ENCODE results near the gene RFX4. TPM values are rescaled to one million over a fixed set of nuclear protein-coding genes. Genes with fewer than 3 reads are reported as not detected.
A peak's percentile ranks its signal among the peaks of the same experiment; 100 is the strongest.

Gene RFX4
- total RNA-seq, 6 experiments from 2014 or later, result not detected

- TF ChIP-seq, protein P1, sequence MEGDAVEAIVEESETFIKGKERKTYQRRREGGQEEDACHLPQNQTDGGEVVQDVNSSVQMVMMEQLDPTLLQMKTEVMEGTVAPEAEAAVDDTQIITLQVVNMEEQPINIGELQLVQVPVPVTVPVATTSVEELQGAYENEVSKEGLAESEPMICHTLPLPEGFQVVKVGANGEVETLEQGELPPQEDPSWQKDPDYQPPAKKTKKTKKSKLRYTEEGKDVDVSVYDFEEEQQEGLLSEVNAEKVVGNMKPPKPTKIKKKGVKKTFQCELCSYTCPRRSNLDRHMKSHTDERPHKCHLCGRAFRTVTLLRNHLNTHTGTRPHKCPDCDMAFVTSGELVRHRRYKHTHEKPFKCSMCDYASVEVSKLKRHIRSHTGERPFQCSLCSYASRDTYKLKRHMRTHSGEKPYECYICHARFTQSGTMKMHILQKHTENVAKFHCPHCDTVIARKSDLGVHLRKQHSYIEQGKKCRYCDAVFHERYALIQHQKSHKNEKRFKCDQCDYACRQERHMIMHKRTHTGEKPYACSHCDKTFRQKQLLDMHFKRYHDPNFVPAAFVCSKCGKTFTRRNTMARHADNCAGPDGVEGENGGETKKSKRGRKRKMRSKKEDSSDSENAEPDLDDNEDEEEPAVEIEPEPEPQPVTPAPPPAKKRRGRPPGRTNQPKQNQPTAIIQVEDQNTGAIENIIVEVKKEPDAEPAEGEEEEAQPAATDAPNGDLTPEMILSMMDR (IDR thresholded peaks at IDR 0.05), result no peak
- peak overlapping the region; percentile 82 for H3K4me3 Mint-ChIP-seq
These were observed 200.7 kb downstream of the RFX4 start for GRCh38 chr12:106783515-106783914.

DNA sequence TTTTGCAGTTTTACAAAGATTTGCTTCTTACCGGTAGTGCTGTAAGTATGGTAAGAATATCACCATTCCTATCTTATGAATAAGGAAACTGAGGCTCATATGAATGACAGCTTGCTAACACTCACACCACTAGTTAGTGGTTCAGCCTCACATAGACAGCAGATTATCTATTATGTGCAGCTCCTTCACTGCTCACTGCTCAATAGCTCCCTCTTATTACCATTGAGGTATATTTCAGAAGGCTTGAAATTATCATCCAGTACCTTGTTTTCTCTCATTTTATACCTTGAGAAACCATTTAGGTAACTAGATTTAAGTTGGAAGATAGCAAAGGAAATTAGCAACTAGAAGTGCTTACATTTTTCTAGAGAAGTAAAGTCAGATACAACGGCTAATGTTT lies 207.2 kb downstream of the RFX4 start:
- H3K4me1 Mint-ChIP-seq (ENCODE audit: low read depth), result peaks cover 17% of the 10 kb centered on the region
- H3K36me3 Mint-ChIP-seq (ENCODE audit: low read depth), result peaks cover 51% of the 10 kb centered on the region
- no peak overlapping the region for H3K4me3 Mint-ChIP-seq
- DNase-seq, result no peak
- TF ChIP-seq, protein P1 (IDR thresholded peaks at IDR 0.05), result no peak
- no peaks in the 10 kb centered on the region for H3K27me3 Mint-ChIP-seq (ENCODE audit: insufficient read depth)
- H3K27ac Mint-ChIP-seq, result no peak overlapping the region
- peaks cover 8% of the 10 kb centered on the region; the same call in 1 of the 2 replicates for H3K9me3 Mint-ChIP-seq

More at GRCh38 chr12:106783515-106783914, 200.7 kb downstream of the RFX4 start:
- H3K27ac Mint-ChIP-seq, result peak overlapping the region; percentile 67
- H3K27me3 Mint-ChIP-seq (ENCODE audit: insufficient read depth), result no peaks in the 10 kb centered on the region
- peaks cover 35% of the 10 kb centered on the region for H3K4me1 Mint-ChIP-seq (ENCODE audit: low read depth)
- peaks cover 12% of the 10 kb centered on the region for H3K36me3 Mint-ChIP-seq (ENCODE audit: low read depth)
- H3K9me3 Mint-ChIP-seq, result no peaks in the 10 kb centered on the region
- no peak for DNase-seq

- Mint-ChIP-seq H3K27me3 (ENCODE audit: insufficient read depth) (no peaks in the 10 kb centered on the region), H3K36me3 (ENCODE audit: low read depth) (peaks cover 51% of the 10 kb centered on the region)
These were observed 208.7 kb downstream of the RFX4 start for GRCh38 chr12:106791531-106791930.

DNA sequence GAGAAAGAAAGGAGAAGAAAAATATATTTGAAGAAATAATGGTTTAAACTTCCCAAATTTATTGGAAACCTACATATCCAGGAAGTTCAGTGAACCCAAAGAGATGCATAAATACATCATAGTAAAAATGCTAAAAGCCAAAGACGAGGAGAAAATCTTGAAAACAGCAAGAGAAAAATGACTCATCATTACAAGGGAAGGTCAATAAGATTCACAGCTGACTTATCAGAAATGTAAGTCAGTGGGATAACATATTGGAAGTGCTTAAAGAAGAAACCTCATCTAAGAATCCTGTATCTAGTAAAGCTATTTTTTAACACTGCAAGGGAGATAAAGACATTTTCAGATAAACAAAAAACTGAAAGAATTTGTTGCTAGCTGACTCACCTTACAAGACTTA lies 211.6 kb downstream of the RFX4 start:
- Mint-ChIP-seq H3K4me3 (no peak overlapping the region), H3K4me1 (ENCODE audit: low read depth) (peaks cover 17% of the 10 kb centered on the region), H3K27ac (no peak overlapping the region), H3K27me3 (ENCODE audit: insufficient read depth) (no peaks in the 10 kb centered on the region), H3K9me3 (peaks cover 8% of the 10 kb centered on the region; the same call in 1 of the 2 replicates), H3K36me3 (ENCODE audit: low read depth) (peaks cover 38% of the 10 kb centered on the region)
- TF ChIP-seq, protein P1 (IDR thresholded peaks at IDR 0.05), result no peak
- DNase-seq, result no peak

More at GRCh38 chr12:106791531-106791930, 208.7 kb downstream of the RFX4 start:
- Mint-ChIP-seq H3K4me1 (ENCODE audit: low read depth) (peaks cover 17% of the 10 kb centered on the region), H3K9me3 (peaks cover 8% of the 10 kb centered on the region; the same call in 1 of the 2 replicates), H3K4me3 (no peak overlapping the region), H3K27ac (no peak overlapping the region)
- DNase-seq, result no peak
- TF ChIP-seq, protein P1 (IDR thresholded peaks at IDR 0.05), result no peak

DNA sequence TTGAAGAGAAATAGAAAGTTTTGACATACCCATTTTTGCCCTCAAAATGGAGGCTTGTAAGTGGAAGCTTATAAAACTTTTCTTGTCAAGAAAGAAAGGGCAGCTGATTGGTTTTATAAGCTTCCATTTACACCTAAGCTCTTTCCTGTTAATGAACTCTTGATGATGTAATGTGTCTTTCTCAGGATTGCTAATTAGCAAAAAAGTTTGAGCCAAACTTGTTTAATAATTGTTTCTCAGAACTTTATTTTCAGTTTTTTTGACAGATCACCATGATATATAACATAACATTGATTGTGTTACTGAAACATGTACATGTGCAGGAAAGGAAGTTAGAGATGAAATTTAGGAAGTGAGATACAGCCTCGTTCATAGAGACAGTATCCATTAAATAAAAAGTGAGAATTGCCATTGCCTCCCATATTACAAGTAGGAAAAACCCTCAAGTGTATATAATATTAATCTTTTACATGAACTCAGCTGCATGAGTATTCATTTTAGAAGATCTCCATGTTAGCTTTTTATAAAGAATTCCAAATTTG lies 218.4 kb downstream of the RFX4 start:
- H3K4me1 Mint-ChIP-seq (ENCODE audit: low read depth), result no peaks in the 10 kb centered on the region
- TF ChIP-seq, protein P1 (IDR thresholded peaks at IDR 0.05), result no peak
- H3K9me3 Mint-ChIP-seq, result no peaks in the 10 kb centered on the region
- no peaks in the 10 kb centered on the region; the same call in 1 of the 2 replicates for H3K27me3 Mint-ChIP-seq (ENCODE audit: insufficient read depth)
- H3K36me3 Mint-ChIP-seq (ENCODE audit: low read depth), result peaks cover 12% of the 10 kb centered on the region
- DNase-seq, result no peak
- H3K4me3 Mint-ChIP-seq, result no peak overlapping the region
- H3K27ac Mint-ChIP-seq, result no peak overlapping the region
